K562 (cell line): ENCODE measurements around the gene PGR. TPM values are rescaled to one million over a fixed set of nuclear protein-coding genes. Genes with fewer than 3 reads are reported as not detected.

Experiments used
- ATAC-seq: fragments of 200-7000 bp; cut with Tn5 transposase; 3 replicates; pipeline ENCODE4 v1.9.1; 2020; ENCODE audit warnings: moderate library complexity
- BruUV-seq: library from RNA; stranded (reverse); fragments of 400-500 nt; replicated peaks from 2 replicates; lab custom pipeline; 2021; lab: Mats Ljungman, UMichigan
- CTCF ChIA-PET: fragments of 300-600 bp; formaldehyde crosslinking; extraction: SDS; loops from one replicate; lab custom pipeline; 2021; ENCODE audit warnings: low intra/inter-chr PET ratio; lab: Yijun Ruan, JAX
- POLR2A ChIA-PET: fragments of 300-600, 350-650 bp; sonication (Branson Sonifier 250); formaldehyde crosslinking; extraction: SDS; loops from one replicate; lab custom pipeline; 2021; ENCODE audit warnings: antibody characterized with exemption, inconsistent platforms; lab: Yijun Ruan, JAX
- DNase-seq, 4 experiments: peaks; one replicate each; pipeline versions ENCODE4 v3.0.0 to v3.0.0-alpha.2; 2011 to 2018; ENCODE audit warnings: low spot score in 3 of 4, mixed read lengths in 3 of 4; ENCODE audit errors: extremely low read depth in 1 of 4
- FAIRE-seq: peaks from 2 replicates; lab custom pipeline; 2011; peaks lifted over from hg19 to GRCh38; lab: Jason Lieb, UNC
- H2AFZ ChIP-seq: 2 replicates; pipeline ENCODE4 v1.6.0; 2011; ENCODE audit warnings: low read depth, low read length, control low read depth, inconsistent platforms
- H3K27ac ChIP-seq: fragments of 200-600 bp; 3 replicates; pipeline ENCODE4 v1.8.0; 2011; ENCODE audit warnings: low read depth, mild to moderate bottlenecking, control low read depth, inconsistent platforms, low read length, moderate library complexity, mixed read lengths; ENCODE audit errors: extremely low read depth
- H3K27me3 ChIP-seq, 2 experiments: fragments of 300-600 bp in 1 of 2; 2 replicates in 1 of 2; 3 replicates in 1 of 2; pipeline versions ENCODE4 v1.6.0 to v1.8.0; 2011; ENCODE audit warnings: inconsistent platforms in 2 of 2, low read length in 2 of 2, mild to moderate bottlenecking in 1 of 2, mixed read lengths in 1 of 2, moderate library complexity in 1 of 2; ENCODE audit not compliant: control insufficient read depth in 2 of 2, insufficient read depth in 2 of 2
- H3K36me3 ChIP-seq: fragments of 300-600 bp; 3 replicates; pipeline ENCODE4 v1.8.0; 2011; ENCODE audit warnings: mild to moderate bottlenecking, low read length, inconsistent platforms; ENCODE audit not compliant: control insufficient read depth, insufficient read depth
- H3K4me1 ChIP-seq, 2 experiments: fragments of 200-600 bp in 1 of 2; replicated peaks in 1 of 2; 2 replicates in 1 of 2; 3 replicates in 1 of 2; pipeline versions ENCODE4 v1.5.1 to v1.8.0; 2011; ENCODE audit warnings: inconsistent platforms in 2 of 2, low read length in 2 of 2, mild to moderate bottlenecking in 1 of 2, mixed read lengths in 1 of 2, moderate library complexity in 1 of 2; ENCODE audit not compliant: control insufficient read depth in 2 of 2, insufficient read depth in 2 of 2
- H3K4me2 ChIP-seq: 2 replicates; pipeline ENCODE4 v1.6.1; 2011; ENCODE audit warnings: low read length, control low read depth, inconsistent platforms, mixed read lengths; ENCODE audit not compliant: insufficient read depth
- H3K4me3 ChIP-seq: fragments of 200-600 bp; sonication (generic), shearing (Covaris generic); 2 replicates; pipeline ENCODE4 v1.5.1; 2016; ENCODE audit warnings: control low read depth, inconsistent platforms
- H3K79me2 ChIP-seq: fragments of 200-600 bp; 3 replicates; pipeline ENCODE4 v1.8.0; 2011; ENCODE audit warnings: low read length, inconsistent platforms; ENCODE audit not compliant: control insufficient read depth, insufficient read depth
- H3K9ac ChIP-seq, 2 experiments: 2 replicates each; pipeline versions ENCODE4 v1.6.0 to v1.6.1; 2011; ENCODE audit warnings: low read depth in 2 of 2, low read length in 2 of 2, control low read depth in 1 of 2, inconsistent platforms in 1 of 2, mild to moderate bottlenecking in 1 of 2, mixed read lengths in 1 of 2; ENCODE audit not compliant: insufficient read depth in 1 of 2
- H3K9me1 ChIP-seq: one replicate; pipeline ENCODE4 v1.6.0; 2011; ENCODE audit warnings: inconsistent platforms, mild to moderate bottlenecking, low read length, moderate library complexity; ENCODE audit not compliant: control insufficient read depth, insufficient read depth
- H3K9me3 ChIP-seq: replicated peaks from 2 replicates; pipeline ENCODE4 v1.5.1; 2011; ENCODE audit warnings: low read depth, low read length, inconsistent platforms; ENCODE audit not compliant: control insufficient read depth, insufficient read depth
- H4K20me1 ChIP-seq: replicated peaks from 2 replicates; pipeline ENCODE4 v1.6.1; 2011; ENCODE audit warnings: low read length, inconsistent platforms, mixed read lengths; ENCODE audit not compliant: control insufficient read depth, insufficient read depth
- NEUROD1 ChIP-seq: fragments of 150-350 bp; IDR thresholded peaks from 2 replicates; pipeline ENCODE4 v1.6.1; 2014; ENCODE audit warnings: borderline replicate concordance, low read length, low read depth; ENCODE audit not compliant: partially characterized antibody
- POLR2A ChIP-seq: fragments of 450-650 bp; conservative IDR thresholded peaks from 2 replicates; pipeline ENCODE4 v1.6.1; 2016
- YY1 ChIP-seq, 3 experiments: IDR thresholded peaks; 2 replicates each; pipeline ENCODE4 v1.6.1; 2011; ENCODE audit warnings: low read length in 2 of 3, mild to moderate bottlenecking in 2 of 3, moderate library complexity in 2 of 3, borderline replicate concordance in 1 of 3, control low read depth in 1 of 3, low read depth in 1 of 3; ENCODE audit not compliant: insufficient read depth in 3 of 3, insufficient replicate concordance in 2 of 3, control insufficient read depth in 1 of 3, insufficient read length in 1 of 3; ENCODE audit errors: extremely low read depth in 1 of 3
- WGBS: fragments of 100-300 bp; shearing (Covaris generic); methylation state at CpG from one replicate; pipeline ENCODE4 v1.1.6; 2016; ENCODE audit warnings: low coverage, mixed read lengths; ENCODE audit not compliant: insufficient coverage; ENCODE audit errors: missing lambda C conversion rate; 5-methylcytosine and 5-hydroxymethylcytosine counted together
- in situ Hi-C: fragments of 300-500 bp; cut with MboI; formaldehyde crosslinking; loops from 4 replicates; pipeline ENCODE4 v1.15.0; 2018; ENCODE audit warnings: inconsistent platforms, mixed read lengths
- intact Hi-C: fragments of 100-400 bp; cut with micrococcal nuclease; formaldehyde crosslinking; loops from 2 replicates; pipeline ENCODE4 v1.14.2; 2022
- polyA plus RNA-seq, 8 experiments: library from polyadenylated mRNA; depleted of rRNA in 4 of 8; stranded (reverse) in 5 of 8; unstranded in 3 of 8; fragments of >200 nt; fragmentation: Nextera tagmentation in 2 of 8; fragmentation: Illumina TruSeq in 1 of 8; extraction: Ambion mirVana in 2 of 8; extraction: Trizol in 1 of 8; gene quantifications; 2 replicates each; pipeline versions ENCODE4 v1.2.1 to v1.2.3, GENCODE V29; 2011 to 2014; ENCODE audit warnings: inconsistent platforms in 1 of 8, missing spikeins in 1 of 8
- total RNA-seq, 7 experiments: library from RNA; depleted of rRNA in 6 of 7; stranded (reverse); fragments of >200 nt in 6 of 7; fragmentation: Illumina TruSeq in 2 of 7; extraction: Trizol in 2 of 7; gene quantifications; 2 replicates each; pipeline versions ENCODE4 v1.2.1 to v1.2.3, GENCODE V29; 2011 to 2021; ENCODE audit warnings: low replicate concordance in 1 of 7
- TF ChIP-seq, protein P1 (sequence below): sonication (generic); formaldehyde crosslinking; IDR thresholded peaks from 2 replicates; pipeline ENCODE4 v1.8.1; 2023; ENCODE audit warnings: mild to moderate bottlenecking, missing genetic modification reagents, moderate library complexity
- TF ChIP-seq, protein P2 (sequence below): fragments of 450-650 bp; IDR thresholded peaks from 2 replicates; pipeline ENCODE4 v1.6.1; 2014; ENCODE audit warnings: low read depth, mild to moderate bottlenecking, moderate library complexity, borderline replicate concordance

The PGR gene
- total and polyA plus RNA-seq, 9 of the 15 experiments (the other 6 are each of a cell fraction or from before 2014, with no cell fraction given), result 0.43 to 2.4 (median 1.3) TPM

DNA sequence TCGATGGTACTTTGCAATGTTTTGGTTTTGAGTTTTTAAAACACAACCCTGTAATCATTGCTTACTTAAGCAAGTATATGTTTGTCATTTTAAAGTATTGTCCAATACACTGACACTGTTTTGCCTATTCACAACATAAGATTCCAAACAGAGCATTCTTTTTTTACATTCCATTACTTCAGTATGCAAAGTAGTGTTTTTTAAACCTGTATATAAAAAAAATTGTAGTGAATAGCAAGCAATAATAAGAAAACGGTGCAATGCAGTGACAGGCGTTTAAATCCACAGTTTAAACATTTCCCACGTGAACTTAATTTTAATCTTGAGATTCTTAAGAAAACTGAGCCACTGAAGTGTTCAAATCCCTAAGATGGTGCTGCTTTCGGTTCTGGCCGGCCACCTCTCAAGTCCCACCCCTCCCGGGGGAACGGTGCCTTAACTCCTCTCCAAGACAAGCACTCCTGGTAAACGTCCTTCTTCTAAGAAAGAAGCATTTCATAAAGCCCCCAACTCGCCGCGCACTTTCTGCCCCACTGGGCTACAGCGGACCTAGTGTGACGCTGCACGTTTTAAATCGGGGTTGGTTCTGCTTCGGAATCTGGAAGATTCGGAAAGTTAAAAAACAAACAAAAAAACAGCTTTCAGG lies 2.9 kb downstream of the PGR start:
- peak; percentile 17 to 40 (median 29) for DNase-seq
- TSS peak; percentile 36 for BruUV-seq
- peak overlapping the region; percentile 54 for H3K4me3 ChIP-seq
- no peak for TF ChIP-seq NEUROD1
- TF ChIP-seq, protein P1, sequence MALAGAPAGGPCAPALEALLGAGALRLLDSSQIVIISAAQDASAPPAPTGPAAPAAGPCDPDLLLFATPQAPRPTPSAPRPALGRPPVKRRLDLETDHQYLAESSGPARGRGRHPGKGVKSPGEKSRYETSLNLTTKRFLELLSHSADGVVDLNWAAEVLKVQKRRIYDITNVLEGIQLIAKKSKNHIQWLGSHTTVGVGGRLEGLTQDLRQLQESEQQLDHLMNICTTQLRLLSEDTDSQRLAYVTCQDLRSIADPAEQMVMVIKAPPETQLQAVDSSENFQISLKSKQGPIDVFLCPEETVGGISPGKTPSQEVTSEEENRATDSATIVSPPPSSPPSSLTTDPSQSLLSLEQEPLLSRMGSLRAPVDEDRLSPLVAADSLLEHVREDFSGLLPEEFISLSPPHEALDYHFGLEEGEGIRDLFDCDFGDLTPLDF, result no peak
- peak in 1 of 3 experiments; percentile 22 for TF ChIP-seq YY1 (IDR thresholded peaks at IDR 0.05; ENCODE audit: borderline replicate concordance in 1 of 3, control insufficient read depth in 1 of 3, extremely low read depth in 1 of 3, insufficient read depth in 3 of 3, insufficient read length in 1 of 3, insufficient replicate concordance in 2 of 3, low read depth in 1 of 3, low read length in 2 of 3)
- 0 out of 2 replicates have a peak, but pooled peaks have one; percentile 22 for TF ChIP-seq POLR2A
- TF ChIP-seq, protein P2, sequence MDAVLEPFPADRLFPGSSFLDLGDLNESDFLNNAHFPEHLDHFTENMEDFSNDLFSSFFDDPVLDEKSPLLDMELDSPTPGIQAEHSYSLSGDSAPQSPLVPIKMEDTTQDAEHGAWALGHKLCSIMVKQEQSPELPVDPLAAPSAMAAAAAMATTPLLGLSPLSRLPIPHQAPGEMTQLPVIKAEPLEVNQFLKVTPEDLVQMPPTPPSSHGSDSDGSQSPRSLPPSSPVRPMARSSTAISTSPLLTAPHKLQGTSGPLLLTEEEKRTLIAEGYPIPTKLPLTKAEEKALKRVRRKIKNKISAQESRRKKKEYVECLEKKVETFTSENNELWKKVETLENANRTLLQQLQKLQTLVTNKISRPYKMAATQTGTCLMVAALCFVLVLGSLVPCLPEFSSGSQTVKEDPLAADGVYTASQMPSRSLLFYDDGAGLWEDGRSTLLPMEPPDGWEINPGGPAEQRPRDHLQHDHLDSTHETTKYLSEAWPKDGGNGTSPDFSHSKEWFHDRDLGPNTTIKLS, result no peak
- TF ChIP-seq, all 486 proteins: peak for 2
- Histone ChIP-seq H3K4me1 (peaks cover 0 to 27% of the 10 kb centered on the region in 2 experiments; a peak in 3 of 5 replicates), H3K9me3 (no peaks in the 10 kb centered on the region), H4K20me1 (no peaks in the 10 kb centered on the region), H3K36me3 (no peaks in the 10 kb centered on the region; the same call in 2 of the 3 replicates), H3K27ac (peak overlapping the region; percentile 70), H3K4me2 (peak overlapping the region; percentile 70), H3K9ac (peak overlapping the region; percentile 69 to 89), H2AFZ (peak overlapping the region; percentile 86), H3K9me1 (no peaks in the 10 kb centered on the region), H3K27me3 (peaks cover 0 to 13% of the 10 kb centered on the region in 2 experiments; a peak in 2 of 5 replicates), H3K79me2 (peaks cover 21% of the 10 kb centered on the region)
- CTCF ChIA-PET, result no interaction called here
- FAIRE-seq (no peak), ATAC-seq (peak; percentile 48)
- in situ Hi-C loops, result no loop called here
- 2% methylated on average over 18 of the region's 18 CpGs for WGBS
- intact Hi-C loops, result loop anchor here (5.0 to 10.0 kb wide), 2 partner anchors 79 to 152 kb away; no protein-coding TSS in a partner anchor
- POLR2A ChIA-PET, result no interaction called here
